PC-9 (cell line): ENCODE measurements around the gene SF3B2. TPM values are rescaled to one million over a fixed set of nuclear protein-coding genes. Genes with fewer than 3 reads are reported as not detected.

Experiments
- BruUV-seq: library from RNA; stranded (reverse); fragments of 400-500 nt; replicated peaks from 2 replicates; lab custom pipeline; 2021; lab: Mats Ljungman, UMichigan
- CTCF ChIA-PET: fragments of 300-600 bp; sonication (Branson Sonifier 250); formaldehyde crosslinking; loops from one replicate; lab custom pipeline; 2022; ENCODE audit warnings: antibody characterized with exemption; lab: Charles Lee
- POLR2A ChIA-PET: fragments of 300-600 bp; sonication (Branson Sonifier 250); formaldehyde crosslinking; loops from one replicate; lab custom pipeline; 2022; ENCODE audit warnings: antibody characterized with exemption; ENCODE audit not compliant: unreplicated experiment; lab: Charles Lee
- DNase-seq, 2 experiments: peaks; one replicate each; pipeline versions ENCODE4 v3.0.0 to v3.0.0-alpha.2; 2015 to 2022; ENCODE audit warnings: mixed read lengths in 1 of 2
- H2AFZ ChIP-seq: fragments of 200-600 bp; sonication (generic); 2 replicates; pipeline ENCODE4 v1.8.1; 2017; ENCODE audit warnings: antibody characterized with exemption
- H3F3A ChIP-seq: fragments of 200-600 bp; sonication (generic); 2 replicates; pipeline ENCODE4 v1.8.1; 2017; ENCODE audit warnings: antibody characterized with exemption, mild to moderate bottlenecking, low read depth; ENCODE audit not compliant: insufficient read depth
- H3K27ac ChIP-seq: fragments of 200-600 bp; sonication (generic); 2 replicates; pipeline ENCODE4 v1.6.1; 2016; ENCODE audit warnings: mixed run types
- H3K27me3 ChIP-seq: fragments of 200-600 bp; sonication (generic); 2 replicates; pipeline ENCODE4 v1.6.1; 2016; ENCODE audit warnings: low read depth, mixed run types; ENCODE audit not compliant: insufficient read depth
- H3K36me3 ChIP-seq: fragments of 200-600 bp; sonication (generic); 2 replicates; pipeline ENCODE4 v1.6.1; 2016; ENCODE audit warnings: low read depth, mixed run types
- H3K4me1 ChIP-seq: fragments of 200-600 bp; sonication (generic); replicated peaks from 2 replicates; pipeline ENCODE4 v1.6.1; 2016; ENCODE audit warnings: mixed run types; ENCODE audit not compliant: insufficient read depth
- H3K4me2 ChIP-seq: fragments of 200-600 bp; sonication (generic); 2 replicates; pipeline ENCODE4 v1.6.1; 2017; ENCODE audit warnings: mixed run types
- H3K4me3 ChIP-seq: fragments of 200-600 bp; sonication (generic); 2 replicates; pipeline ENCODE4 v1.6.1; 2016; ENCODE audit warnings: mixed run types
- H3K79me2 ChIP-seq: fragments of 200-600 bp; sonication (generic); 2 replicates; pipeline ENCODE4 v1.6.1; 2017; ENCODE audit warnings: low read depth, mixed run types
- H3K9me2 ChIP-seq: fragments of 200-600 bp; sonication (generic); 2 replicates; pipeline ENCODE4 v1.8.1; 2017; ENCODE audit warnings: mild to moderate bottlenecking; ENCODE audit not compliant: insufficient read depth
- H3K9me3 ChIP-seq: fragments of 200-600 bp; sonication (generic); 2 replicates; pipeline ENCODE4 v1.8.1; 2016; ENCODE audit warnings: low read depth; ENCODE audit not compliant: insufficient read depth
- H4K20me1 ChIP-seq: fragments of 200-600 bp; sonication (generic); 2 replicates; pipeline ENCODE4 v1.8.1; 2017; ENCODE audit not compliant: insufficient read depth
- EZH2 ChIP-seq: fragments of 200-600 bp; sonication (generic); IDR thresholded peaks from 2 replicates; pipeline ENCODE4 v1.8.0; 2017; ENCODE audit warnings: antibody characterized with exemption, low read depth
- intact Hi-C: fragments of 100-400 bp; cut with micrococcal nuclease; formaldehyde crosslinking; loops from one replicate; pipeline ENCODE4 v1.10.0; 2022; ENCODE audit not compliant: unreplicated experiment
- total RNA-seq: library from RNA; stranded (reverse); gene quantifications from 2 replicates; pipeline ENCODE4 v1.2.3, GENCODE V29; 2021
- TF ChIP-seq, protein P1 (sequence below): fragments of 200-600 bp; sonication (generic); conservative IDR thresholded peaks from 2 replicates; pipeline ENCODE4 v1.6.1; 2017; ENCODE audit warnings: mixed run types, antibody characterized with exemption, mild to moderate bottlenecking, moderate library complexity

The SF3B2 gene
- total RNA-seq, 1 experiment from 2014 or later = 224 TPM

DNA sequence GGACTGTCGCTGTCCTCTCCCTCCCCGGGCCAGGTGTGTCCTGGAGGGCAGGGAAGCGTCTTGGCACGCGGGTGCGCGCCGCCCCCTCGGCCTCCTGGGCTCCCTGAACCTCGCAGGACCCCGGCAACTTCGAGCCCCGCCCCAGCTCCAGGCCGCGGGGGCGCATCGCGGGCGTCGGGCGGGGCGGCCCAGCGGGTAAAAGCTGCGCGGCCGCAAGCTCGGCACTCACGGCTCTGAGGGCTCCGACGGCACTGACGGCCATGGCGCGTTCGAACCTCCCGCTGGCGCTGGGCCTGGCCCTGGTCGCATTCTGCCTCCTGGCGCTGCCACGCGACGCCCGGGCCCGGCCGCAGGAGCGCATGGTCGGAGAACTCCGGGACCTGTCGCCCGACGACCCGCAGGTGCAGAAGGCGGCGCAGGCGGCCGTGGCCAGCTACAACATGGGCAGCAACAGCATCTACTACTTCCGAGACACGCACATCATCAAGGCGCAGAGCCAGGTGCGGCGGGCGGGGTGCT lies 40.3 kb upstream of the SF3B2 start, which contains the start of gene CST6:
CST6 (plus strand) TSS at position 224 of the 519 bp plus-strand sequence; CDS start at position 261, 37 bp downstream.
- CTCF ChIA-PET = interaction anchor here (0.6 kb wide), 3 partner anchors 39 to 237 kb away, joined by 5 to 9 read pairs (median 7); no protein-coding TSS in a partner anchor
- no peaks in the 10 kb centered on the region for H3K9me2 ChIP-seq
- H3K4me3 ChIP-seq = peak within 1 kb of the TSS; percentile 52
- H2AFZ ChIP-seq = peak within 1 kb of the TSS; percentile 68
- H3K27me3 ChIP-seq = no peaks in the 10 kb centered on the region
- no peaks in the 10 kb centered on the region for H3K9me3 ChIP-seq
- H3K4me2 ChIP-seq = peak within 1 kb of the TSS; percentile 75
- TSS peak; percentile 66 for BruUV-seq
- peaks cover 69% of the 10 kb centered on the region for H3K4me1 ChIP-seq
- intact Hi-C loops = loop anchor here (2.0 to 5.0 kb wide), 5 partner anchors 41 to 455 kb away; partner anchors contain the start of genes FAM89B, LTBP3, RAB1B and SF3B2
- TF ChIP-seq, protein P1, sequence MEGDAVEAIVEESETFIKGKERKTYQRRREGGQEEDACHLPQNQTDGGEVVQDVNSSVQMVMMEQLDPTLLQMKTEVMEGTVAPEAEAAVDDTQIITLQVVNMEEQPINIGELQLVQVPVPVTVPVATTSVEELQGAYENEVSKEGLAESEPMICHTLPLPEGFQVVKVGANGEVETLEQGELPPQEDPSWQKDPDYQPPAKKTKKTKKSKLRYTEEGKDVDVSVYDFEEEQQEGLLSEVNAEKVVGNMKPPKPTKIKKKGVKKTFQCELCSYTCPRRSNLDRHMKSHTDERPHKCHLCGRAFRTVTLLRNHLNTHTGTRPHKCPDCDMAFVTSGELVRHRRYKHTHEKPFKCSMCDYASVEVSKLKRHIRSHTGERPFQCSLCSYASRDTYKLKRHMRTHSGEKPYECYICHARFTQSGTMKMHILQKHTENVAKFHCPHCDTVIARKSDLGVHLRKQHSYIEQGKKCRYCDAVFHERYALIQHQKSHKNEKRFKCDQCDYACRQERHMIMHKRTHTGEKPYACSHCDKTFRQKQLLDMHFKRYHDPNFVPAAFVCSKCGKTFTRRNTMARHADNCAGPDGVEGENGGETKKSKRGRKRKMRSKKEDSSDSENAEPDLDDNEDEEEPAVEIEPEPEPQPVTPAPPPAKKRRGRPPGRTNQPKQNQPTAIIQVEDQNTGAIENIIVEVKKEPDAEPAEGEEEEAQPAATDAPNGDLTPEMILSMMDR = no peak
- no peak for TF ChIP-seq EZH2
- 0 out of 2 replicates have a peak, but pooled peaks cover 4% of the 10 kb centered on the region for H3K79me2 ChIP-seq
- no peaks in the 10 kb centered on the region for H4K20me1 ChIP-seq
- POLR2A ChIA-PET = interaction anchor here (0.7 to 0.8 kb wide), 2 partner anchors 154 to 301 kb away, joined by 14 to 18 read pairs; partner anchors contain the start of gene CFL1
- no peaks in the 10 kb centered on the region for H3K36me3 ChIP-seq
- peak within 1 kb of the TSS; percentile 66 for H3K27ac ChIP-seq
- DNase-seq = peak; percentile 47 to 55
- H3F3A ChIP-seq = peaks cover 64% of the 10 kb centered on the region

DNA sequence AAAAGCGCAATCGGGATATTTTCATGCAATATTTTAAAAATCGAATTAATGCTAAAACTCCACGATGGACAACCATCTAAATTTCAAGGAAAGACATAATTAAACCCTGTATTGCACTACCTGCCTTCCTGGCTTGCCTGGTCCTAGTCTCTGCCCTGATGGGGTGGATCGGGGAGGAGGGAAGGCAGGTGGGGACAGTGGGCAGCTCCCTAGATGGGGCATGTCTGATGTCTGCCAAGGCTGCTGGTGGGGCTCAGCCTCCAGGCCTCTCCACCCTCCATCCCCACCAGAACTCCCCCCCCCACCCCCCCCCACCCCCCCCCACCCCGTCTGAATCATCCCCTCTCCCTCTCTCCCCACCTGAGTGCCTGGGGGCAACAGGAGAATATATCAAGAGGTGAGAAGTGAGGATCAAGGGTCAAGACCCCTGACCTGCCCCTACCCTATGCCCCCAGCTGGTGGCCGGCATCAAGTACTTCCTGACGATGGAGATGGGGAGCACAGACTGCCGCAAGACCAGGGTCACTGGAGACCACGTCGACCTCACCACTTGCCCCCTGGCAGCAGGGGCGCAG lies 39.7 kb upstream of the SF3B2 start:
- Histone ChIP-seq H3K4me3 (peak overlapping the region; percentile 52), H3F3A (peaks cover 60% of the 10 kb centered on the region), H3K27me3 (no peaks in the 10 kb centered on the region), H3K9me3 (no peaks in the 10 kb centered on the region), H3K4me1 (peaks cover 69% of the 10 kb centered on the region), H3K79me2 (0 out of 2 replicates have a peak, but pooled peaks cover 4% of the 10 kb centered on the region), H4K20me1 (no peaks in the 10 kb centered on the region), H2AFZ (peak overlapping the region; percentile 68; the same call in 1 of the 2 replicates), H3K36me3 (no peaks in the 10 kb centered on the region), H3K9me2 (no peaks in the 10 kb centered on the region), H3K27ac (peak overlapping the region; percentile 66), H3K4me2 (peak overlapping the region; percentile 75)
- CTCF ChIA-PET = interaction anchor here (0.7 to 0.8 kb wide), 2 partner anchors 10 to 35 kb away, joined by 3 read pairs; no protein-coding TSS in a partner anchor
- TF ChIP-seq, protein P1 = no peak
- TF ChIP-seq EZH2 = no peak
- no TSS peak for BruUV-seq
- POLR2A ChIA-PET = interaction anchor here (0.6 to 0.7 kb wide), 2 partner anchors 25 to 112 kb away, joined by 3 read pairs; no protein-coding TSS in a partner anchor
- peak in 1 of 2 experiments; percentile 55 for DNase-seq
- intact Hi-C loops = loop anchor here (2.0 to 5.0 kb wide), 5 partner anchors 40 to 455 kb away; partner anchors contain the start of genes FAM89B, LTBP3, RAB1B and SF3B2
